Activated CD8-positive, alpha-beta memory T cell treated with anti-CD3 and anti-CD28 coated beads for 4 hours (primary cell): ENCODE measurements around the gene IGHMBP2.

Experiments
- DNase-seq, 2 donors: peaks; one replicate each; pipeline ENCODE4 v3.0.0-alpha.2; 2020; ENCODE audit warnings: low read depth in 2 of 2

IGHMBP2 gene

DNA sequence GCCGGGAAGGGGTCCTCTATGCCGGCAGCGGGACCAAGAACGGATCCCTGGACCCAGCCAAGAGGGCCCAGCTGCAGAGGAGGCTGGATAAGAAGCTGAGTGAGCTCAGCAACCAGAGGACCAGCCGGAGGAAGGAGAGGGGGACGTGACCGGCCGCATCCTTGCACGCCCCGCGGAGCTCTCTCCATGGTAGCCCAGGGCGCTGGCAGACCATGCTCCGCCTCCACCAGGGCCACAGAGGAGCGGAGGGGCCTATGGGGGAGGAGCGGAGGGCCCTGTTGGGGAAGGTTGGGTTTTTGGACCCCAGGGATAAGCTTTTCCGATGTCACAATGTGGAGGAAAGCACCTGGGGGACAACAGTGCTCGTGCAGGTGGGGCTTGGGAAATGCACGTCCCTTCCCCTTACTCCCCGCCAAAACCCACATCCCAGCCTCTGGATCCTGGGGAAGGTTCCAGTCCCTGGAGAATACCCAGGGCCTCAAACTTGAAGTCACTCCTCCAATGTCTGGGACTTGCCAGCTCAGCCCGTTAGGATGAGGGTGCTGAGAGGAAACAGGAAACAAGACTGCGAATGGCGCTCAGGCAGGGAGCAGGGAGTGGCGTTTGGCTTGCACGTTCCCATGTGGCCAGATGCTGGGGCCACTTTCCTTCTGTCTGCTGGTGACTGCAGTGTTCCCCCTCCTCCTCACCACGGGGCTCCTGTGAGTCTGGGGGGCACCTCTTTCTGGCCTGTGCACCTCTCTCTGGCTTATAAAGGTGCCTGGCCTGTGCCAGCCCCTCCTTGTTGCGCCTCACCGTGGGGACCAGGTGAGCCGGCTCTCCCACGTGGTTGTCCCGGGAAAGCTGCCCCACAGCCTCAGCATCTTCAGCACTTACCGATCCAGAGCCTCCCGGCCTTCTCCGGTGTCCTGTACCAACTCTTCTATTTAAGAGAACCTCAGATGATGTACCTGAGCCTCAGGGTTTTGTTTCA is 36.2 kb downstream of the IGHMBP2 start:
- no peak for DNase-seq

DNA sequence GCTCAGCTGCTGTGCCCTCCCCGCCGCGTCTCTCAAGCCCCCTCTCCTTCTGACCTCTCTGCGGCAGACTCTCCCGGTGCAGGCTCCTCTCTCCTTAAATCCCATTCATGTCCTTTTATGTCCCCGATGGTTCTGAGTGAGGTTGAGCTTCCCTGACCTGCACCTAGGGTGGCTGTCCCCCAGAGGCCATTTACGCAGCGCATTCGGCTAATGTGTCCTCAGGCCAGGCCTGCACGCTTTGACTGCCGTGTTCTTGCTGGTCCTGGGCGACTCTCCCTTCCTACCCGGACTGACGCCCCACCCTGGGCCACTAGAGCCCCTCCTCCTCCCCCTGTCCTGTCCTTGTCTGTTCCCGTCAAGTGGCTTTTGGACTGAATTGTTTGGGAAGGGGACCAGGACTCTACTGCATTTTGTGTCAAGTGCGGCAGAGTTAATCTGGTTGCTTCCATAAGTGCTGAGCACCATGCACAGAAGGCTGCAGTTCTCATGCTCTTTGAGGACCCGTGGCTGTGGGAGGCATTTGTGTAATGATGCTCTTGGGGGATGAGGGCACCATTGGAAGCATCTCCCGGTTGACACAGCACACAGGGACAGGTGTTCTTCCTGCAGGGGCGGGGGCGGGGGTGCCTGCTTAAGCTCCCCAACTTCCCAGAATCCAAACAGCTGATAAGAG is 37.1 kb downstream of the IGHMBP2 start:
- no peak for DNase-seq

DNA sequence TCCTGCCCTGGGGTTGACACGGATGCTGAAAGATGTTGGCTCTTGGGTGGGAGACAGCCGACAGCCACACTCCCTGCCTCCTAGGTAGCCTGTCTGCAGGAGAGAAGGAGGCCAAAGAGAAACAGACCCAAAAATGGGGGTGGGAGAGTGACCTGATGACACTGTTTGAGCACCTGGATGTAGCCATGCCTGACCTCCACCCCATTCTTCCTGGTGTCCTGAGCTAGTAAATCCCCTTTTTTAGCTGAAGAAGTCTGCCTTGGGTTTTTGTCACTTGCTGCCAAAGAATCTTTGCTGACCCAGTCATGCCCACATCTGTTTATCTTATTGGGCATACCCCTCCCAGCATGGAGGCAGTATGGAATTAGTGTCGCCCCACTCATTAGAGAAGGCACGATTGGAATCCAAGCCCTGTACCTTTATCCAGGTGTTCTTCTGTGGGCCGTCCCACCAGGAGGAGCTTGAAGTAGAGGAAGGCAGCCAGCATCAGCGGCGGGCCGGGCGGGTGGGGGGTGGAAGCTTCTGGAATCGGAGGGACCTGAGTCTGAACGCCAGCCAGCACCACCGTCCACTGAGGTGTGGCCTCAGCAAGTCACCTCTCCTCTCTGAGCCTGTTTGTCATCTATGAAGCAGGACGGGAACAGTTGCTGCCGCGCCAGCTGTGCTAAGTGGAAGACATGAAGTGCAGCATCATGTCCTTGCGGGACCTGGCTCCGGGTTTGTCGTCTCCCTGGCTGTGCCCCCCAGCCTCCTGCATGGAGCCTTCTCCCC is 37.8 kb downstream of the IGHMBP2 start:
- no peak for DNase-seq

DNA sequence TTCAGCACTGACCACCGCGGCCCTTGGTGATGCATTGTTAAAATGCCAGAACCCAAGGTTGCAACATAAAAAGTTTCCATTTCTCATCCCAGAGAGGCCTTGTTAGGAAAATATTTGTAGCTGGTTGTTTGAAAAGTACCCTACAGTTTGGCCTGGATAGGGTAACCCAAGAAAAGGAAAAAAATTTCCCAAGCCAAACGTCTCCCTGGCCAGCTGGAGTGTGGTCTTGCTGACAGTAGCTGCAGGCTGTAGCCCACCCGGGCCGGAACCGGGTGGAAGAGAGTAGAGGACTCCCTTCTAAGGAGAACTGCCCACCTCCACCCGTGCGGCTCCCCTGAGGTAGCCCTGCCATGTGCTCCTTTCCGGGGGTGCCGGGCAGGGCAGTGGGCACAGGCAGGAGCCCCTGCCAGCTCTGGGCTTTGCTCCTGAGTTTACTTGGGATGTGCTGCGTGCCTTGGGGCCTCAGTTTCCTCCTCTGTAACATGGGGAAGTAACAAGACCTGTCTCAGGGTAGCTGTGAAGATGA is 38.5 kb downstream of the IGHMBP2 start:
- DNase-seq = no peak

DNA sequence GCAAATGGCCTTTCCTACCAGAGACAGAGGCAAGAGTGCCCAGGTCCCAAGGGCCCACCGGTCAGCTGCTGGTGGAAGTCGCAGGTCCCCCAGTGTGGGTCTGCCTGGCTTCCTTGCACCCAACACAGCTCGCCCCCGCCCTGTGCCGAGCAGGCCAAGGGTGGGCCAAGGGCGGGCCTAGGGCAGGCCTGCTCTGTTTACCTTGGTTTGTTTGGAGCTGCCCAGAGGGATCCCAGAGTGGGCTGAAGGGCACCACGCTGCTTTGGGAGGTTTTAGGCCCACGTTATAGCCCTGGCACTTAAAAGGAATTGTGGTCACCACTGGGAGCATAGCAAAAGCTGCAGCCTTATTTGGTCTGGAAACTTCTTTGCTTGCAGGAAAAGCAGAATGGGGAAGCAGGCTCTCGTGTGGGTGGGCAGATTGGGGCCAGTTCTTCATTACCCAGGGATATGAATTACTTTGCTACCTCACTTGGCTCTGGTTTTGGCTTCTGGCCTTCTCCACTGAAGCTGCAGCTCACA is 39.1 kb downstream of the IGHMBP2 start:
- no peak for DNase-seq

DNA sequence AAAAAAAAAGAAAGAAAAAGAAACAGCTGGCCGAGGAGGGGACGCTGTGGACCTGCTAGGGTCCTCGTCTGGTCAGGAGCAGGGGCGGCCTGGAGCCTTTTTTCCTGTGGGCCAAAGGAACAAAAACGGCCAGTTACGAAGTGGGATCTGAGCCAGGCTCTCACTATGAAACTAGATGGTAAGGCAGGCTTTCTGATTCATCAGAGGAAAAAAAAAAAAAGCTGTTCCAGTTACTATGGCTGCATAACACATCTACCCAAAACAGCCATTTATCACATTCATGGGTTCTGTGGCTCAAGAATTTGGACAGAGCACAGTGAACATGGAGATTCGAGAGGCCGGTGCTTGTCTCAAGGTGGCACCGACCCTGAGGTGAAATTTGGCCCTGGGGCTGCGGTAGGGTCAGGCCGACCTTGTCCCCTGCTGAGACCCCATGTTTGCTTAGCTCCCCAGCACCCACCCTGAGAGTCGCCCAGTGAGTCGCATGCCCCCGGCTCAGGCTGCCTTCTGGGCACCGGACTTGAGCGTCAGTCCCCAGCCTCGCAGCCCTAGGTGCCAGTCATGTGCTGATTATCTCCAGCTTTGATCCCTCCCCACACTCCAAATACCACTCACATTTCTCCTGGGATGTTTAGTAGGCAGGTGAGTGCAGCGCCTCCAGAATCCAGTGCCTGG is 42.9 kb downstream of the IGHMBP2 start:
- no peak for DNase-seq

DNA sequence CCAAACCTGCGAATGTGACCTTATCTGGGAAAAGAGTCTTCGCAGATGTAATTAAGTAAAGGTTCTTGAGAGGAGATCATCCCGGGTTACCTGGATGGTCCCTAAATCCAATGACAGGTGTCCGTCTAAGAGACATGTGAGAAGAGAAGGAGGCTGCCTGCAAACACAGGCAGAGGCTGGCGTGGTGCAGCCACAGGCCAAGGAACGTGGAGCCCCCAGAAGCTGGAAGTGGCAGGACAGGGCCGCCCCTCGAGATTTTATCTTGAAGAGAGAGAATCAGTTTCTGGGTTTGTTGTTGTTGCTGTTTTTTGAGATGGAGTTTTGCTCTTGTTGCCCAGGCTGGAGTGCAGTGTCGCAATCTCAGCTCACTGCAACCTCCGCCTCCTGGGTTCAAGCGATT is 43.5 kb downstream of the IGHMBP2 start:
- no peak for DNase-seq

DNA sequence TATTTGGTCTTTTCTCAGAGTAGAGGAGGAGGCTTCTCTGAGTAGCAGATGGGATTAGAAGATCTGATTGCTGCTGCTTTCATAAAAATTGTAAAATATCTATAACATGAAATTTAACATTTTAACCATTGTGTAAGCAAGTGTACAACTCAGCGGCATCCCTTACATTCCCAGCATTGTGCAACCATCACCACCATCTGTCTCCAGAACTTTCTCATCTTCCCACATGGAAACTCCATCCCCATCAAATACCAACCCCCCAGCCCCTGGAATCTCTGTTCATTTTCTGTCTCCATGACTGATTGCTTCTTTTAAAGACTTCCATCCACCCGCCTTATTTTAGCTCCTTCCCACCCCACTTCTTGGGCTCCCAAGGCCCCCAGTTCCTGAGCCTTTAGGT is 44.8 kb downstream of the IGHMBP2 start:
- no peak for DNase-seq

DNA sequence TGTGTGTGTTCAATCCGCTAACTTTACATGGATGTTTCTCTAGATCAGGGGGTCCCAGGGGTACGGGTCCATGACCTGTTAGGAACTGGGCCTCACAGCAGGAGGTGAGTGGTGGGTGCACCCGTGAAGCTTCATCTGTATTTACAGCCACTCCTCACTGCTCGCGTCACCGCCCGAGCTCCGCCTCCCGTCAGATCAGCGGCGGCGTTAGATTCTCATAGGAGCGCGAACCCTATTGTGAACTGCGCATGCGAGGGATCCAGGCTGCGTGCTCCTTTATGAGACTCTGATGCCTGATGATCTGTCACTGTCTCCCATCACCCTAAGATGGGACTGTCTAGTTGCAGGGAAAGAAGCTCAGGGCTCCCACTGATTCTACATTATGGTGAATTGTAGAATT is 45.2 kb downstream of the IGHMBP2 start:
- DNase-seq = no peak

DNA sequence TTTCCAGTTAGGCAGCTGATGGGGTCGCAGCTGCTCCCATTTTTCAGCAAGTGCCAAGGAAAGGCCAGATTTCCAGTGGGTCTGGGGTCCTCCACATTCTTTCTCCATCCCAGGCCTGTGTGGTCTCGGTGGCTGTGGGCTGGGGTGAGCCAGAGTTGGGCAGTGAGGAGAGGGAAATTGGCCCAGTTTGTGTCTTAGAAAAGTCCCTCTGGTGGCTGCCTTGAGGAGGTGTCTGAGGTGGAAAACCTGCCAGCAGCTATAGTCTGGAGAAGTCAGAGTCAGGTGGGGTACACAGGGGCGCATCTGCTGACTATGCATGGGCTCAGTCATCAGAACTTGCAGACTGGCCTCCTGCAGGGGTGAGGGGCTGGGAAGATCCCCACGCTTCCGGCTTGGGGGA is 46.6 kb downstream of the IGHMBP2 start:
- no peak for DNase-seq

DNA sequence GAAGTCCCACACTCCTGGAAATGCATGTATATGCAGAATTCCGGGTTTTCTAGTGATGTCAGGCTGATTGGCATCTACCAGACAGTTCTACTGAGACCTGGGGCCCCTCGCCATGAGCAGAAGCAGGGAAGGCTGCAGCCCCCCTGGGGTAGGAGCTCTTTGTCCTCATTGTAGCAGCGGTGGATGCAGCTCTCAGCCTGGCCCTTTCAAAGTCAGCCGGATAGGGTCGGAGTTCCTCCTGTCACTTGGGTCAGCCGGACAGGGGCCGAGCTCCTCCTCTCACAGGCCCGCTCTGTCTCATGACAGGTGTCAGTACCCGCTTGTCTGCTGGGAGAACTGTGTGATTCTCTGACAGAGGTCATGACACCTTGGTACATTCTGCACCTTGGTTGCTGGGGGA is 47.1 kb downstream of the IGHMBP2 start:
- no peak for DNase-seq

DNA sequence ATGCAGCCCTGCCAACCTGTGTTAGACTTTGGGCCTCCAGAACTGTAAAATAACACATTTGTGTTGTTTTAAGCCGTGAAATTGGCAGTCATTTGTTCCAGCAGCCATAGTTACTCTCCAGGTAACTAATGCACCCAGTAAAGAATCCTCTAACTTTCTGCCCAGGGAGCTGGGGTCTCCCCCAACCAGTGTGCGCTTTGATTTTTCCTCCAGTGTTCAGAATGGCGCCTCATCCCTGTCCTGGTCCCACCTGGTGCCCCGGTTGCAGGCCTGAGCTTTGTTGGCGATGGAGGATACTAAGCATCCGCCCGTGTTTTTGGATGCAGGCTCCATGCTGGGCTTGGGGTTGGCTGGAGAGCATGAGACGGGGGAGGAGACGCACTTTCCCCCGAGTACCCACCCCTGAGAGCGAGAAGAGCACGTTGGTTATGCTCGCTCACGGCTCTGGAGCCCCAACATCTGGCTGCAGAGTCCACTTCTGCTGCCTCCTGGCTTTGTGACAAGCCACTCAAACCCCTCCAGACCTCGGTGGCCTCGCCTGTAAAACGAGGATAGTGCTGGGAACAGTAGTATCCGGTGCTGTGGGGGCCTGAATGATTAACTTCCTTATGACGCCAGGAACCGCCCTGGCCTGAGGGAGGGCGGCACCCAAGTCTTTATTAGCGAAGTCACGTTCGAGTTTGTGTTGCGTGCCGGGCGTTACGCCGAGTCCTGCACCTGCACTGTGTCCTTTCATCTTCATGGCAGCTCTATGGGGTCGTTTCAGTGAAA is 51.3 kb downstream of the IGHMBP2 start:
- no peak for DNase-seq

DNA sequence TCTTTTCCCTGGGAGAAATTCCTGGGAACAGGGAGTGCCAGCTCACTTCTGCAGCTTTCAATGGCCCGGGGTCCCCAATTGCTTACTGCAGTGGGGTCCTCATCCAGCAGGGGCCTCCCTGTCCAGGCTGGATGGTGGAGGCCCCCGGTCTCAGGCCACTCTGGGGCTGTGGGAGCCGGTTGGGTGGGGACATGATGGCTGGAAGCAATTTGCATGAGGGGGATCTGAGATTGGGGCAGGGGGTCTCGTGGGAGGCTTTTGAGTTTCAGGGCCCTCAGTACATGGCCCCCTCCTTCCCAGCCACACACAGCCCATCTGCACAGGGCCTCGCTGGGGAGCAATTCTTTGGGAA is 51.9 kb downstream of the IGHMBP2 start:
- DNase-seq = no peak

DNA sequence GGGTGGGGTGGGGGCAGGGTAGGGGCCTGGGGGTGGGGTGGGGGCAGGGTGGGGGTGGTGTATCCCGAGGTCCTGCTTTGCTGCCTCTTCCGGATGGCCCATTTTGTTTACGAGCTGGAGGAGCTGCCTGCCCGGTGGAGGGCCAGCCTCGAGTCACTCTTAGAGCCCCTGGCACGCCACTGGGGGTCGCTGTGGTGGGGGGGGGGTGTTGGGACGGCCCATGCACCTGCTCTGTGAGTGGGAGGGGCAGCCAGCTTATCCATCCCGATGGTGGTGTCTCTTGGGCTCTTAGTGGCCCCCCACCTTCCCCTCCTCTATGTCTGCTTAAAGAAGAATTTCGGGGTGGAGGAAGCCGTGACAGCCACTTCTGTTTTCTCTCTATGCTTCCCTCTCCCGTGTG is 52.5 kb downstream of the IGHMBP2 start:
- DNase-seq = no peak

DNA sequence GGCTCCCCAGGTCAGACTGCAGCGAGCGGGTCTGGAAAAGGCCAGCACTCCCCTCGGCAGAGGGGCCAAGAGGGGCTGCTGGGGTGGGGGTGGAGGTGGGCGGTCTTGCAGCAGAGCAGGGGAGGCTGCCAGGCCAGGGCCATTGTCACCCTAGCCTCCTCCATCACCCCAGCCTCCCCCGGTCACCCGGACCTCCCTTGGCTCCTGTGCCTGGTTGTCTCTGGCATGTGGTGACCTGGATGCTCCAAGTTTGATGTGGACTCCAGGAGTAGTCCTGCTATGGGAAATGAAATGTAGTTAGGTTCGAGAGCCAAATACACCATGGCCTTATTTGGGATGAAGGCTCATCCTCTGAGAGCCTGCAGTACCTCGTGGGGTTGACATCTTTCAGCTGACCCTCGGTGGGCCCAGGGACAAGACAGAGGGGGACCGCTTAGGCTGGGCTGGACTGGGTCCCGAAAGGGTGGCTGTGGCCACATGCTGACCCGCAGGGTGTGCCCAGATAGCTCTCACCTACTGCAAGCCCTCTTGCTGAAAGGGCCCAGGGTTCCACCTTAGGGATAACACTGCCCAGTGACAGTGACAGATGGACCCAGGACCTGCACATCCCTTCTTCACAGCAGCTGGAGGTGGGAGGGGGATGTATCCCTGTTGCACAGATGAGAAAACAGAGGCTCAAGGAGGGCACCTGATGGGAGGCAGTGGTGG is 53.0 kb downstream of the IGHMBP2 start:
- DNase-seq = no peak

DNA sequence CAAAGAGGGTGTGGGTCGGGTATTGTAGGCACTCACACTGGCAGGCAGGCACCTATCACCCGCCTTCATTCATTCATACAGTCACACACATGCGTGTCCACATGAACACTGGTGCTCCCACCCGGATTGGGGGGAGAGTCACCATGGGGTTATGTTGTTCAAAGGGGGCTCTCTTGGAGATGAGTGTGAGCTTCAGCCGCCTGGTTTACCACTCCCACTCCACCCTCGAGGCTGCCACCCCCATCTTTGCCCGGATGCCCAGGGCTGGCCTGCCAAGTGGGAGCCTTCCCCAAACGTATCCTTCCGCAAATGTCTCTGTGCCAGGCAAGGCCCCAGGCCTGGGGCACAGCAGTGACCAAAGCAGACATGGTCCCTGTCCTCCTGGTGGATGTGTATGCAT is 54.5 kb downstream of the IGHMBP2 start:
- no peak for DNase-seq

DNA sequence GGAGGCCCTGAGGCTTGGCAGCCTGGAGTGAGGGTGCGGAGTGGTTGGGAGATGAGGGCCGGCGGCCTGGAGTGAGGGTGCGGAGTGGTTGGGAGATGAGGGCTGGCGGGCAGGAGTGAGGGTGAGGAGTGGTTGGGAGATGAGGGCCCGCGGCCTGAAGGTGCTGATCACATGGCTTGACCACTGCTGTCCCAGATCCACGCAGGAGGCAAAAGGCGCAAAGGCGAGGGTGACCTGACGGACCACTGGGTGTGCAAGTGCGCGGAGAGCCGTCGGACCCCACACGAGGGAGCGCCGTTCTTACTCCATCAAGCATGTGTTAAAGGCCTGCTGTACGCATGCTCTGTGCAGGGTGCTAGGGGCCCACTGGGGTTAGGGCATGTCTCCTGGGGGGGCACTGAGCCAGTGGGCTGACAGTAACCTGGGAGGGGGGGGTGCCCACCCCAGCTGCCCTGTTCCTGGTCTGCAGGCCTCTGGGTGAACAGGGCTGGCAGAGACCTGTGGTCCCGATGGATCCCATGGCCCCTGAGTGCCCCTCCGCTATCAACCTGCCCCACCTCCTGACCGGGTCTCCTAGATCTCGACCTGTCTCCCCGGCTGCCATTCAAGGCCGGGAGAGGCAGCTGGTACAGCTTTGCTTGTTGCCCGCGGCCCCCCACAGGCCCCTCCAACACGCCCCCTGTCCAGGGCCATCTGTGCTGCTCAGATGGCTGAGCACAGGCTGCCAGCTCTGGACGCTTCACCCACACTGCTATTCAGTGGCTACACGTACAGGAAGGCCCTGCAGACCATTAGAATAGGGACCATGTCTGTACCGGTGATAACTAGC is 56.0 kb downstream of the IGHMBP2 start:
- no peak for DNase-seq

DNA sequence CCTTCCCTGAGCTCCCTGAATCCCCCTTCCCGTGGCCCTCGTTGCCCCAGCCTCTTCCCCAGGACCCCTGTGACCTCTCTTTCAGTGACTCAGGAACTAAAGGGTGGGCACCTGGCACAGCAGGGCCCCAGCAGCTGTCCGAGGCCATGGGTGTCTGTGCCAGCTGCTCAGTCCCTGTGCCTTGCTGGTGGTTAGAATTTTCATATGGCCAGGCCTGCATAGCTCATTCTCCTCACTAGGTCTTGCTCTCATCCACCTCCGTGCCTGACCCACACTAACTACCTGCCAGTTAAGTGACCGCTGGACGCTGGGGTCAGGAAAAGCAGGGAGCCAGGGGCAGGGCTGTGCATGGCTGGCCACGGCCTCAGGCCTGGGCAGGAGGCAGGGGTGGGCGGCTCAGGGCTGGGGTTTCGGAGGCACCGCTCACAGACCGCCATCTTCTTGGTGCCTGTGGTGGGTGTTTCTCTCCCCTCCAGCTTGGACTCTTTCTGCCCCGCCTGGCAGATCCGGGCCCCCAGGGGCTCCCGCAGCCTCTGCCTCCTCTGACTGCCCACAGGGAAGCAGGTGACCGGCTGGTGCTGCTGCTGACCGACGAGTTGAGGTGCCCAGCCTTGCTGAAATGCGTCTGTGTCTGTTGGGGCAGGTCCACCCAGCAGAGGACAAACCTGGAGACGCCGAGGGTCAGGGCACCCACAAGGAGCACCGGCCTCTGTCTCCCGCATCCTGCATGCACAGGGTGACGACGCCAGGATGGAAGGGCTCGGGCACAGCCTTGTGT is 56.8 kb downstream of the IGHMBP2 start:
- no peak for DNase-seq
